Loucy (cell line): Measurements from ENCODE around the gene DKK1.

Experiments used
- H2AFZ ChIP-seq: fragments of 200-600 bp; sonication (generic); 2 replicates; pipeline ENCODE4 v1.6.0; 2016; ENCODE audit warnings: antibody characterized with exemption, mild to moderate bottlenecking, low read length, moderate library complexity
- H3F3A ChIP-seq: fragments of 200-600 bp; 2 replicates; pipeline ENCODE4 v1.6.0; 2016; ENCODE audit warnings: antibody characterized with exemption, low read depth, mild to moderate bottlenecking
- H3K27me3 ChIP-seq: fragments of 200-600 bp; sonication (generic); 2 replicates; pipeline ENCODE4 v1.6.1; 2014; ENCODE audit warnings: low read length, mild to moderate bottlenecking; ENCODE audit not compliant: insufficient read depth, poor library complexity, severe bottlenecking
- H3K36me3 ChIP-seq: fragments of 200-600 bp; sonication (generic); 2 replicates; pipeline ENCODE4 v1.6.1; 2016; ENCODE audit warnings: low read length; ENCODE audit not compliant: insufficient read depth
- H3K4me1 ChIP-seq: fragments of 200-600 bp; sonication (generic); 2 replicates; pipeline ENCODE4 v1.5.1; 2014; ENCODE audit warnings: low read length, mild to moderate bottlenecking; ENCODE audit not compliant: insufficient read depth, poor library complexity, severe bottlenecking
- H3K4me2 ChIP-seq: fragments of 200-600 bp; sonication (generic); 2 replicates; pipeline ENCODE4 v1.6.0; 2014; ENCODE audit warnings: antibody characterized with exemption, low read length, low read depth, mild to moderate bottlenecking; ENCODE audit not compliant: poor library complexity, severe bottlenecking
- H3K4me3 ChIP-seq: fragments of 200-600 bp; sonication (generic); 2 replicates; pipeline ENCODE4 v1.5.1; 2014; ENCODE audit warnings: low read length, mild to moderate bottlenecking, mixed read lengths; ENCODE audit not compliant: poor library complexity, severe bottlenecking
- H3K79me2 ChIP-seq: fragments of 200-600 bp; sonication (generic); 2 replicates; pipeline ENCODE4 v1.6.1; 2014; ENCODE audit warnings: low read length; ENCODE audit not compliant: insufficient read depth
- H3K9ac ChIP-seq: fragments of 200-600 bp; sonication (generic); 2 replicates; pipeline ENCODE4 v1.6.0; 2014; ENCODE audit warnings: mild to moderate bottlenecking, low read depth, low read length, moderate library complexity; ENCODE audit not compliant: poor library complexity, severe bottlenecking
- H3K9me2 ChIP-seq: fragments of 200-600 bp; sonication (generic); replicated peaks from 2 replicates; pipeline ENCODE4 v1.6.1; 2016; ENCODE audit warnings: low read depth, low read length, mixed read lengths
- H3K9me3 ChIP-seq: fragments of 200-600 bp; sonication (generic); 2 replicates; pipeline ENCODE4 v1.6.1; 2014; ENCODE audit warnings: mild to moderate bottlenecking, antibody characterized with exemption, low read length, low read depth; ENCODE audit not compliant: insufficient read depth
- H4K20me1 ChIP-seq: fragments of 200-600 bp; sonication (generic); 2 replicates; pipeline ENCODE4 v1.6.0; 2014; ENCODE audit warnings: antibody characterized with exemption, low read length, mild to moderate bottlenecking; ENCODE audit not compliant: insufficient read depth, poor library complexity, severe bottlenecking
- EZH2phosphoT487 ChIP-seq: fragments of 200-600 bp; IDR thresholded peaks from 2 replicates; pipeline ENCODE4 v1.6.1; 2018; ENCODE audit warnings: antibody characterized with exemption, mild to moderate bottlenecking, moderate library complexity, borderline replicate concordance
- TF ChIP-seq, protein P1 (sequence below): fragments of 200-600 bp; sonication (generic); conservative IDR thresholded peaks from 2 replicates; pipeline ENCODE4 v1.5.1; 2014; ENCODE audit warnings: mild to moderate bottlenecking, antibody characterized with exemption, low read length

The DKK1 gene

GRCh38 chr10:52276986-52277385, 37.1 kb upstream of the DKK1 start:
- H3K4me2 ChIP-seq, result no peak overlapping the region
- H3K9me3 ChIP-seq, result 0 out of 2 replicates have a peak, but pooled peaks cover 3% of the 10 kb centered on the region
- TF ChIP-seq, protein P1, sequence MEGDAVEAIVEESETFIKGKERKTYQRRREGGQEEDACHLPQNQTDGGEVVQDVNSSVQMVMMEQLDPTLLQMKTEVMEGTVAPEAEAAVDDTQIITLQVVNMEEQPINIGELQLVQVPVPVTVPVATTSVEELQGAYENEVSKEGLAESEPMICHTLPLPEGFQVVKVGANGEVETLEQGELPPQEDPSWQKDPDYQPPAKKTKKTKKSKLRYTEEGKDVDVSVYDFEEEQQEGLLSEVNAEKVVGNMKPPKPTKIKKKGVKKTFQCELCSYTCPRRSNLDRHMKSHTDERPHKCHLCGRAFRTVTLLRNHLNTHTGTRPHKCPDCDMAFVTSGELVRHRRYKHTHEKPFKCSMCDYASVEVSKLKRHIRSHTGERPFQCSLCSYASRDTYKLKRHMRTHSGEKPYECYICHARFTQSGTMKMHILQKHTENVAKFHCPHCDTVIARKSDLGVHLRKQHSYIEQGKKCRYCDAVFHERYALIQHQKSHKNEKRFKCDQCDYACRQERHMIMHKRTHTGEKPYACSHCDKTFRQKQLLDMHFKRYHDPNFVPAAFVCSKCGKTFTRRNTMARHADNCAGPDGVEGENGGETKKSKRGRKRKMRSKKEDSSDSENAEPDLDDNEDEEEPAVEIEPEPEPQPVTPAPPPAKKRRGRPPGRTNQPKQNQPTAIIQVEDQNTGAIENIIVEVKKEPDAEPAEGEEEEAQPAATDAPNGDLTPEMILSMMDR, result no peak
- TF ChIP-seq EZH2phosphoT487, result no peak
- no peaks in the 10 kb centered on the region for H3F3A ChIP-seq
- no peak overlapping the region for H3K4me3 ChIP-seq
- no peaks in the 10 kb centered on the region for H3K27me3 ChIP-seq
- H4K20me1 ChIP-seq, result no peaks in the 10 kb centered on the region
- H3K4me1 ChIP-seq, result no peaks in the 10 kb centered on the region
- no peak overlapping the region for H2AFZ ChIP-seq
- no peaks in the 10 kb centered on the region for H3K9me2 ChIP-seq
- H3K79me2 ChIP-seq, result no peaks in the 10 kb centered on the region
- H3K36me3 ChIP-seq, result no peaks in the 10 kb centered on the region
- no peak overlapping the region for H3K9ac ChIP-seq

- H3K4me1 ChIP-seq, result no peaks in the 10 kb centered on the region
- H3K27me3 ChIP-seq, result no peaks in the 10 kb centered on the region
- H3K9ac ChIP-seq, result no peak overlapping the region
- H3K4me3 ChIP-seq, result no peak overlapping the region
- H4K20me1 ChIP-seq, result no peaks in the 10 kb centered on the region
- H3K4me2 ChIP-seq, result no peak overlapping the region
- no peak overlapping the region for H2AFZ ChIP-seq
- H3K9me2 ChIP-seq, result no peaks in the 10 kb centered on the region
- H3K9me3 ChIP-seq, result 0 out of 2 replicates have a peak, but pooled peaks cover 3% of the 10 kb centered on the region
- no peaks in the 10 kb centered on the region for H3K36me3 ChIP-seq
- TF ChIP-seq, protein P1, result no peak
- TF ChIP-seq EZH2phosphoT487, result no peak
- H3F3A ChIP-seq, result no peaks in the 10 kb centered on the region
- H3K79me2 ChIP-seq, result no peaks in the 10 kb centered on the region
Measured at GRCh38 chr10:52279546-52279945, 34.5 kb upstream of the DKK1 start.

- Histone ChIP-seq H3K36me3 (no peaks in the 10 kb centered on the region), H3K9me3 (0 out of 2 replicates have a peak, but pooled peaks cover 3% of the 10 kb centered on the region), H3K9ac (no peak overlapping the region), H3K4me2 (no peak overlapping the region), H3K4me1 (no peaks in the 10 kb centered on the region), H3K9me2 (no peaks in the 10 kb centered on the region), H3K79me2 (no peaks in the 10 kb centered on the region), H4K20me1 (no peaks in the 10 kb centered on the region), H3K27me3 (no peaks in the 10 kb centered on the region), H2AFZ (no peak overlapping the region), H3K4me3 (no peak overlapping the region), H3F3A (no peaks in the 10 kb centered on the region)
- TF ChIP-seq, protein P1, result no peak
- TF ChIP-seq EZH2phosphoT487, result no peak
Measured at GRCh38 chr10:52280051-52280450, 34.0 kb upstream of the DKK1 start.
